RKO (cell line): Measurements from ENCODE around the gene COL11A2.

ENCODE experiments used
- DNase-seq: peaks from one replicate; pipeline ENCODE4 v3.0.0-alpha.2; 2016; ENCODE audit warnings: low spot score

The COL11A2 gene

GRCh38 chr6:33116841-33117711 is 75.2 kb downstream of the COL11A2 start:
- no peak for DNase-seq

- no peak for DNase-seq
Measured at GRCh38 chr6:33116417-33116816, 75.8 kb downstream of the COL11A2 start.

GRCh38 chr6:33114406-33114805 is 77.9 kb downstream of the COL11A2 start:
- DNase-seq = no peak

- no peak for DNase-seq
Measured at GRCh38 chr6:33113755-33114154, 78.5 kb downstream of the COL11A2 start.
